H1 (cell line): ENCODE data around the gene MARK4.

Experiments
- ASH2L ChIP-seq: fragments of 200-600, 300-600 bp; sonication (generic); IDR thresholded peaks from one replicate; pipeline ENCODE4 v1.7.1; 2017; ENCODE audit warnings: low read length
- ATF2 ChIP-seq: IDR thresholded peaks from 2 replicates; pipeline ENCODE4 v1.6.1; 2012; ENCODE audit warnings: low read length, inconsistent platforms
- FOSL1 ChIP-seq: IDR thresholded peaks from 2 replicates; pipeline ENCODE4 v1.6.1; 2011; ENCODE audit warnings: mild to moderate bottlenecking, low read depth, low read length, moderate library complexity; ENCODE audit not compliant: insufficient read depth
- GABPA ChIP-seq: IDR thresholded peaks from 2 replicates; pipeline ENCODE4 v1.6.1; 2011; ENCODE audit warnings: mild to moderate bottlenecking, low read length, moderate library complexity, borderline replicate concordance; ENCODE audit not compliant: insufficient read depth
- RAD21 ChIP-seq, 2 experiments: IDR thresholded peaks in 1 of 2; conservative IDR thresholded peaks in 1 of 2; 2 replicates each; pipeline ENCODE4 v1.6.1; 2011; ENCODE audit warnings: low read depth in 2 of 2, low read length in 2 of 2, improper control_type of control experiment in 1 of 2, inconsistent platforms in 1 of 2, mild to moderate bottlenecking in 1 of 2, moderate library complexity in 1 of 2
- RXRA ChIP-seq: IDR thresholded peaks from 2 replicates; pipeline ENCODE4 v1.6.1; 2011; ENCODE audit warnings: low read depth, mild to moderate bottlenecking, low read length, moderate library complexity; ENCODE audit not compliant: insufficient read depth
- SIN3A ChIP-seq, 2 experiments: IDR thresholded peaks in 1 of 2; conservative IDR thresholded peaks in 1 of 2; 2 replicates each; pipeline ENCODE4 v1.6.1; 2011 to 2012; ENCODE audit warnings: low read length in 2 of 2, improper control_type of control experiment in 1 of 2, low read depth in 1 of 2, mild to moderate bottlenecking in 1 of 2
- TAF1 ChIP-seq: IDR thresholded peaks from 2 replicates; pipeline ENCODE4 v1.6.1; 2011; ENCODE audit warnings: mild to moderate bottlenecking, low read depth, low read length
- YY1 ChIP-seq: IDR thresholded peaks from 2 replicates; pipeline ENCODE4 v1.6.1; 2011; ENCODE audit warnings: low read depth, mild to moderate bottlenecking, low read length
- ZNF274 ChIP-seq: IDR thresholded peaks from 2 replicates; pipeline ENCODE4 v1.7.0; 2012; ENCODE audit warnings: low read length, borderline replicate concordance; ENCODE audit errors: extremely low read depth
- TF ChIP-seq, protein P1 (sequence below), 3 experiments: IDR thresholded peaks; 1 replicate in 2 of 3; 2 replicates in 1 of 3; pipeline versions ENCODE4 v1.5.1 to v1.6.1; 2011; ENCODE audit warnings: low read length in 3 of 3, mild to moderate bottlenecking in 3 of 3, inconsistent platforms in 2 of 3, low read depth in 1 of 3, moderate library complexity in 1 of 3; ENCODE audit not compliant: insufficient read depth in 1 of 3; ENCODE audit errors: control extremely low read depth in 1 of 3
- TF ChIP-seq, protein P2 (sequence below): IDR thresholded peaks from 2 replicates; pipeline ENCODE4 v1.6.1; 2011; ENCODE audit warnings: low read depth, mild to moderate bottlenecking, low read length; ENCODE audit not compliant: insufficient read depth

DNA sequence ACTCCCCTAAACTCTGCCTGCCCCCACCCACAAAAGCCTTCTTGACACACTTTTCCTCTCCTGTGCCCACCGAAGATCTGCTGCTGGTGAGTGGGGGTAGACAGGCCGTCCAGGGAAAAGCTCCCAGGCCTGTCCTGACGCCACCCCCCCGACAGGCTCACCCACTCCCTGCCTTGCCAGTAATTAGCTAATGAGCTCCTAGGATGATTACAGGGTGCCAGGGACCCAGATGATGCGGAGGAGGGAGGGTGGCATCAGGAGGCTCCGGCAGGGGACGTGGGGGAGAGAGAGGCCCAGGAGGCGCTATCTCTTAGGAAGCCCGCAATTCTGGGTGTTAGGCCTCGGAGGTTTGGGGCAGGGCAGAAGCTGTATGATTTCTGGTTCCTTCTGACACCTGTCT, 27.0 kb downstream of the MARK4 start:
- TF ChIP-seq, protein P1, sequence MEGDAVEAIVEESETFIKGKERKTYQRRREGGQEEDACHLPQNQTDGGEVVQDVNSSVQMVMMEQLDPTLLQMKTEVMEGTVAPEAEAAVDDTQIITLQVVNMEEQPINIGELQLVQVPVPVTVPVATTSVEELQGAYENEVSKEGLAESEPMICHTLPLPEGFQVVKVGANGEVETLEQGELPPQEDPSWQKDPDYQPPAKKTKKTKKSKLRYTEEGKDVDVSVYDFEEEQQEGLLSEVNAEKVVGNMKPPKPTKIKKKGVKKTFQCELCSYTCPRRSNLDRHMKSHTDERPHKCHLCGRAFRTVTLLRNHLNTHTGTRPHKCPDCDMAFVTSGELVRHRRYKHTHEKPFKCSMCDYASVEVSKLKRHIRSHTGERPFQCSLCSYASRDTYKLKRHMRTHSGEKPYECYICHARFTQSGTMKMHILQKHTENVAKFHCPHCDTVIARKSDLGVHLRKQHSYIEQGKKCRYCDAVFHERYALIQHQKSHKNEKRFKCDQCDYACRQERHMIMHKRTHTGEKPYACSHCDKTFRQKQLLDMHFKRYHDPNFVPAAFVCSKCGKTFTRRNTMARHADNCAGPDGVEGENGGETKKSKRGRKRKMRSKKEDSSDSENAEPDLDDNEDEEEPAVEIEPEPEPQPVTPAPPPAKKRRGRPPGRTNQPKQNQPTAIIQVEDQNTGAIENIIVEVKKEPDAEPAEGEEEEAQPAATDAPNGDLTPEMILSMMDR (IDR thresholded peaks at IDR 0.05; ENCODE audit: control extremely low read depth in 1 of 3, insufficient read depth in 1 of 3, low read depth in 1 of 3, low read length in 3 of 3), result no peak
- TF ChIP-seq RXRA (no peak), YY1 (no peak), RAD21 (IDR thresholded peaks at IDR 0.05 in 1 of 2, conservative IDR thresholded peaks at IDR 0.05 in 1 of 2; ENCODE audit: low read depth in 2 of 2, low read length in 2 of 2) (no peak), GABPA (no peak), ASH2L (no peak), FOSL1 (no peak), TAF1 (no peak), ATF2 (no peak), SIN3A (conservative IDR thresholded peaks at IDR 0.05 in 1 of 2, IDR thresholded peaks at IDR 0.05 in 1 of 2; ENCODE audit: low read depth in 1 of 2, low read length in 2 of 2) (no peak), ZNF274 (no peak)
- TF ChIP-seq, protein P2, sequence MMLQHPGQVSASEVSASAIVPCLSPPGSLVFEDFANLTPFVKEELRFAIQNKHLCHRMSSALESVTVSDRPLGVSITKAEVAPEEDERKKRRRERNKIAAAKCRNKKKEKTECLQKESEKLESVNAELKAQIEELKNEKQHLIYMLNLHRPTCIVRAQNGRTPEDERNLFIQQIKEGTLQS, result no peak
